BLaER1 (cell line): ENCODE results near the gene SLC24A3.
A peak's percentile ranks its signal among the peaks of the same experiment; 100 is the strongest.

Experiments
- H3K27ac ChIP-seq: shearing (Covaris generic); formaldehyde crosslinking; 2 replicates; pipeline ENCODE4 v1.8.1; 2022
- H3K27me3 ChIP-seq: shearing (Covaris generic); formaldehyde crosslinking; 2 replicates; pipeline ENCODE4 v1.8.1; 2022
- H3K36me3 ChIP-seq: shearing (Covaris generic); formaldehyde crosslinking; 2 replicates; pipeline ENCODE4 v1.8.1; 2022
- H3K4me1 ChIP-seq: shearing (Covaris generic); formaldehyde crosslinking; 2 replicates; pipeline ENCODE4 v1.8.1; 2022
- H3K4me2 ChIP-seq: shearing (Covaris generic); formaldehyde crosslinking; 2 replicates; pipeline ENCODE4 v1.8.1; 2022
- H3K4me3 ChIP-seq: shearing (Covaris generic); formaldehyde crosslinking; 2 replicates; pipeline ENCODE4 v1.8.1; 2022
- H3K9ac ChIP-seq: shearing (Covaris generic); formaldehyde crosslinking; 2 replicates; pipeline ENCODE4 v1.8.1; 2022
- H3K9me3 ChIP-seq: shearing (Covaris generic); formaldehyde crosslinking; 2 replicates; pipeline ENCODE4 v1.8.1; 2022
- H4K20me1 ChIP-seq: shearing (Covaris generic); formaldehyde crosslinking; 2 replicates; pipeline ENCODE4 v1.8.1; 2022
- Cebpa-rat ChIP-seq: shearing (Covaris generic); IDR thresholded peaks from 2 replicates; pipeline ENCODE4 v1.8.1; 2022

The SLC24A3 gene

DNA sequence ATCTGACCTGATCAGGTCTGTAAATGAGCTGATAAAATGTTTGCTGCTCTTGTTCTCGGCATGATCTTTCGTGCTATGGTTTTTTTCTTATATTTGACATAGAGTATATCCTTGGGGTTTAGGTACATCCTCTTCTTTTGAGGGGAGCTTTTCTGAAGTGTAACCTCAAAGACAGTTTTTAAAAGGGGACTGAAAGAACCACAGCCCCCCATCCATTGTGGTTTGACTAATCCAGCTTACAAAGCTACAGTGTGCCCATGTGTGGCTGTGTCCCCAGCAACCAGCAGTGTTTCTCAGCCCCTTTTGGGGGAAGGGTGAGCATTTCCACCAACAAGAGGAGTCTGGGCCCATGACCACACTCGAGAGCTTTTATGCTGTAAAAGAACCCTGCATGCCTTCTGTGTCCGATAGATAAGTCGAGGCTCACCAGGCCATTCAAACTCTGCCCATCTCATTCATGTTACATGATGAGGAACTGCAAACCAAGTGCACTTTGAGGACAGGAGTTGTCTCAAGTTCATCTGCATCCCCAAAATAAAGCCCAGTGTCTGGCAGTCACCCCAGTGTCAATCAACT is 266.0 kb downstream of the SLC24A3 start:
- no peak for TF ChIP-seq Cebpa-rat
- Histone ChIP-seq H3K4me3 (no peak overlapping the region), H3K27ac (no peak overlapping the region), H3K4me1 (no peaks in the 10 kb centered on the region), H3K9ac (no peak overlapping the region), H3K4me2 (no peak overlapping the region), H4K20me1 (no peaks in the 10 kb centered on the region), H3K9me3 (no peaks in the 10 kb centered on the region), H3K36me3 (no peaks in the 10 kb centered on the region), H3K27me3 (no peaks in the 10 kb centered on the region)

DNA sequence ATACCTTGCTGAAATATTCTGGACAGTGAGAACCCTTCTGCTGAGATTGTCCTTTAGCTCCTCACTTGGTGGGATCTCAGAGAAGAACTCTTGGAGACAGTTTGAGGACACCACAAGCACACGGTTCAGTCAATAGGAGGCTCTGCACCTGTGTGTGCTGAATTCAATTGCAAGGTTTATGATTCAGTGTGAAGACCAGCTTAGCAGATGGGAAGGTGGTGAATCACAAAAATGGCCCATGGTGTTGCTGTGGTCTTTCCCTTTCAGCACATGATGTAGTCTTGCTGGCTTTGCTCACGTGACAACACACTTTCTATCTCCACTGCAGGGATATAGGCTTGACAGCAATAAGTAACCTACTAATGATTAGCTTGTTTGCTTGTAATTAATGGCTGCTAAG is 270.3 kb downstream of the SLC24A3 start:
- H3K4me3 ChIP-seq, result no peak overlapping the region
- no peak overlapping the region for H3K9ac ChIP-seq
- no peaks in the 10 kb centered on the region for H3K4me1 ChIP-seq
- no peak for TF ChIP-seq Cebpa-rat
- no peaks in the 10 kb centered on the region for H4K20me1 ChIP-seq
- H3K4me2 ChIP-seq, result no peak overlapping the region
- H3K36me3 ChIP-seq, result no peaks in the 10 kb centered on the region
- no peaks in the 10 kb centered on the region for H3K9me3 ChIP-seq
- H3K27me3 ChIP-seq, result no peaks in the 10 kb centered on the region
- H3K27ac ChIP-seq, result no peak overlapping the region

DNA sequence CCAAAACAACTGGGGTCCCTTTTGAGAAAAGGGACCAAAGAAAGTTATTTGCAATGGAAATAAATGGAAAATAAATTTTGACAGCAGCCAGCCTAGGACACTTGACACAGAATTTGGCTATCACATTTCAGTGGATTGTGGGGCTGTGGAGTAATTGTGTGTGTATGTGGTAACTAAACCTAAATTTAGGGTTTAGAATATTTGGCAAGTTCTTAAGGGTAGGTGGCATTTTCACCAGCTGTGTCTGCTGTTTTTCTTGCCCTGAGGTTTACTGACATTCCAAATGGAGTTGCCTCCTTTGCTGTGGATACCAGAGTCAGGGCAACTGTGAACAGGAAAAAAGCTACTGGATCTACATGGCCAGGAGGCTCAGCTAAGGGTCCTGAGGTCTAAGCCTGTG is 270.9 kb downstream of the SLC24A3 start:
- Histone ChIP-seq H3K9ac (no peak overlapping the region), H3K9me3 (no peaks in the 10 kb centered on the region), H3K36me3 (no peaks in the 10 kb centered on the region), H3K4me1 (no peaks in the 10 kb centered on the region), H4K20me1 (no peaks in the 10 kb centered on the region), H3K4me2 (no peak overlapping the region), H3K27me3 (no peaks in the 10 kb centered on the region), H3K4me3 (no peak overlapping the region), H3K27ac (no peak overlapping the region)
- TF ChIP-seq Cebpa-rat, result no peak

DNA sequence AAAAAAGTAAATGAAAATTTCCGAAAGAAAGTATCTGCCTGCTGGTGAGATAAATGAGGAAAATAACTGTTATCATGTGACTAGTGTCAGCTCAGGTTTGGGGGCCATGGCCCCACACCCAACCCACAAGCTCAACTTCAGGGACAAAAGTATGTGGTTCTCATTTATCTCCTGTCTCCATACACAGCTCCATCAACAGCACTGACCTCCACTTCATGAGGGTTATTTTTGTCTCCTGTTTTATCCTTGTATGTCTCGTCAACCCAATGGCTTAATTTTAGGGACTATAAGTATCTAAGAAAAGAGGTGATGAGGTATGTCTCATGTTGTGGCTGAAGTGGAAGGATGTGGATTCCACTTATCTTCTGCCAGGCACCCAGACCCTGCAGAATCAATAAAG is 274.0 kb downstream of the SLC24A3 start:
- Histone ChIP-seq H3K9me3 (no peaks in the 10 kb centered on the region), H3K36me3 (no peaks in the 10 kb centered on the region), H3K27me3 (no peaks in the 10 kb centered on the region), H3K27ac (no peak overlapping the region), H3K4me3 (no peak overlapping the region), H3K4me1 (no peaks in the 10 kb centered on the region), H3K9ac (no peak overlapping the region), H4K20me1 (no peaks in the 10 kb centered on the region), H3K4me2 (no peak overlapping the region)
- no peak for TF ChIP-seq Cebpa-rat

DNA sequence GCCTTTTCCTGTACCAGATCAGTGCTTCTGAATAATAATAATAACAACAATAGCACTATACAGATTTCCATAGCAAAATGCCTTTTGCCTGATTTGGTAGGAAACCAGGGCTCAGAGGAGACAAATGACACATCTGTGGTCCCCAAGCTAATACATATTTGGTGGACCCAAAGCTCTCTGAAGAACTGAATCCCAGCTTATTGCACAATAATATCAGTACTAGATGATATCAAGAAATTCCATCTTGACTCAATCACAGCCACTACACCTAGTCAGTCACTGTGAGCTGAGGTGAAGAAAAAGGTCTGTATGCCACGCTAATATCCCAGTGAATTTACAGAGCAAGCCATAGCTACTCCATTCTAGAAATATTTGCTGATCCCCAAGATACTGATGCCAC is 275.0 kb downstream of the SLC24A3 start:
- H3K9me3 ChIP-seq, result no peaks in the 10 kb centered on the region
- no peak overlapping the region for H3K4me3 ChIP-seq
- no peak for TF ChIP-seq Cebpa-rat
- no peak overlapping the region for H3K27ac ChIP-seq
- H3K4me2 ChIP-seq, result no peak overlapping the region
- no peaks in the 10 kb centered on the region for H4K20me1 ChIP-seq
- no peak overlapping the region for H3K9ac ChIP-seq
- H3K27me3 ChIP-seq, result no peaks in the 10 kb centered on the region
- no peaks in the 10 kb centered on the region; the same call in 1 of the 2 replicates for H3K4me1 ChIP-seq
- no peaks in the 10 kb centered on the region for H3K36me3 ChIP-seq

DNA sequence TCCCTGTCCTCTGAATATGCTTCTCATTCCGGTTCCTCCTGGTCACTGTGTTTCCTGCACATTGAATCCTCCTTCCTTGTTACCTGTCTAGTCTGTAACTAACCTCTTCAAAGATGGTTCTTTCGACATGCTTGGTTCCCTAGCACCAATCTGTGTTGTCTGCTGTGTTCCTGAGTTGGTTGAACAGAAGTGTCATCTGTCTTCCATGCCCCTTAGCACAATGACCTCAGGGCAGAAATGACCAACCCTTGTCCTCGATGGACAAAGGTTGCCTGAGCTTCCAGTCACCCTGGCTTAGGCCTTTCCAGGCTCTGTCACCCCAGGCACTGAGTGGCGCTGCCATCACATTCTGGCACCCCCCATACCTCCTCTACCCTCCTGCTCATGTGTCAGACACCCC is 278.8 kb downstream of the SLC24A3 start:
- Histone ChIP-seq H3K27ac (no peak overlapping the region), H3K4me3 (no peak overlapping the region), H3K4me1 (peaks cover 10% of the 10 kb centered on the region), H4K20me1 (no peaks in the 10 kb centered on the region), H3K36me3 (no peaks in the 10 kb centered on the region), H3K9ac (no peak overlapping the region), H3K4me2 (no peak overlapping the region), H3K27me3 (no peaks in the 10 kb centered on the region), H3K9me3 (no peaks in the 10 kb centered on the region)
- TF ChIP-seq Cebpa-rat, result no peak

DNA sequence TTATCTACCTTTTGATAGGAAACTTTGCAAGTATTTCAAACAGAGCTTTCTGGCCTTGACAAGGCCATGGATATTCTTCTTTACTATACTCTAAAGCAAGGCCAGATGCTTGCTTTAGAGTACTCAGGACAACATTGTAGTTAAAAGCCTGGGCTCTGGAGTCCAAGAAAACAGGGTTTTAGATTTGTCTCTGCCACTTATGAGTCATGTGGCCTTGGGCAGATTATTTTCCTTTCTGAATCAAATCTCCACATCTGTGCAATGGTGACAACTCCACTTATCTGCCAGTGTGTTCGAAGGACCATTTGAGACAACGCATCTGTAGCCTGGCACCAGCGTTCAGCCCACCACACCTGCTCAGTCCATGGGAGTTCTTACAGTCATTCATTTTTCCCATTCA is 279.7 kb downstream of the SLC24A3 start:
- no peaks in the 10 kb centered on the region for H3K36me3 ChIP-seq
- no peak overlapping the region for H3K4me3 ChIP-seq
- no peak overlapping the region for H3K9ac ChIP-seq
- no peaks in the 10 kb centered on the region for H3K9me3 ChIP-seq
- H4K20me1 ChIP-seq, result no peaks in the 10 kb centered on the region
- no peak overlapping the region for H3K4me2 ChIP-seq
- no peak overlapping the region for H3K27ac ChIP-seq
- H3K4me1 ChIP-seq, result peaks cover 18% of the 10 kb centered on the region
- H3K27me3 ChIP-seq, result no peaks in the 10 kb centered on the region
- TF ChIP-seq Cebpa-rat, result no peak

DNA sequence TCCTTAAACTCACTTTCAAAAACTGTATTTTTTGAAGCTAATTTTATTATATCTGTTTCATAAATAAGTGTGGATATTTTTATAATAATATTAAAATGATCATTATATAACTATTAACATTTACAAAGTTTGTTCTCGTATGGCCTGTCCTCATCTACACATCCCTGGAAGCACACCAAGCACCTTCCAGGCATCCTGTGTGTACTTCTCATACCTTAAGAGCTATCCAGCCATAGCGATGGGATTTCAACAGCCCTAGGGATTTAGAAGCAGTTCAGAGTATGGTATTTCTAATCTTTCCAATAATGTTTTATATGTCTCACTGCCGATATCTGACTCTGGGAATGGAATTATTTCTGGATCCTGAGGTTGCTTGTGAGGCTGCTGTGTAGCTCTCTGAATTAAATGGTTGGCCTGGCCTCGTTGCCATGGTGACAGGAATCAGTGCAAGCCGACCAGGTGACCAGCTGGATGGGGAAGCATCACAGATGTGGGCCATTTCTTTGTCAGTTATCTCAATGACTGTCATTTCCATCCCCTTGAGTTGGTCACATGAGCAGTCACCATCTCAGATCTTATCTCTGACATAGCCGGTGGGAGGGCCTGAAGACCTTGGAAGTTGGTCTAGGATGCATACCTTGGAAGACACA is 280.4 kb downstream of the SLC24A3 start:
- Histone ChIP-seq H4K20me1 (no peaks in the 10 kb centered on the region), H3K36me3 (no peaks in the 10 kb centered on the region), H3K9ac (no peak overlapping the region), H3K9me3 (no peaks in the 10 kb centered on the region), H3K27me3 (no peaks in the 10 kb centered on the region), H3K27ac (no peak overlapping the region), H3K4me1 (peaks cover 25% of the 10 kb centered on the region), H3K4me3 (no peak overlapping the region), H3K4me2 (no peak overlapping the region)
- no peak for TF ChIP-seq Cebpa-rat

DNA sequence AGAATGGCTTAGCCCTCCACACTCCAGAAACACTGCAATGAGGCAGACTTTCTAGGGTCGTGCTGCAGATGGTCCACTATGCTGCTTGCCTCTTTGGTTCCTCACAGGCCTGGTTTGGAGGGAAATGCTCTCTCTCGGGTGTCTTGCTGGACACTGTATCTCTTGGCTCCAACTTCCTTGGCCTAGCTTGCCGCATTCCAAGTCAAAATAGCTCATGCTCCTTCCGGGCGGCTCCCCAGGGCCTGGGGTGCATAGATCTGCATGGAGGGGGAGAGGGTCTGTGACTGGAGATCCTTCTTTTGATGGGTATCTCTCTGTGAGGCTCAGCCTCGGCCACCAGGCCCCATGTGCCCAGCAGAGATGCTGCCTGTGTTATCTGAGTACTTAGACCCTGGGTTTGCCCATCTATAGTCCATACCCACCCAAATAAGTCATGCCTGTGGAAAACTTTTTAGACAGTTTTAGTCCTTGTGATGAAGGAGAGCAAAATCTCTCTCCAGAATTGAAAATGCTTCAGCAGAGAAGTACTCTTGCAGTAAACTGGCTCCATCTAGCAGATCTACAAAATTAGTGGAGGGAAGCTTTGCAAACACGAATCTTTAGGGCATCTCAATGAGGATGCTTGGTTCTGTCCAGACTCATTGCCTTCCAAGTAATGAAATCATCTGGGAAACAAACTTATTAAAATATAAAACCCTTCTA is 281.5 kb downstream of the SLC24A3 start:
- Histone ChIP-seq H3K27me3 (no peaks in the 10 kb centered on the region), H3K4me3 (no peak overlapping the region), H4K20me1 (no peaks in the 10 kb centered on the region), H3K27ac (no peak overlapping the region), H3K36me3 (no peaks in the 10 kb centered on the region), H3K4me1 (peaks cover 36% of the 10 kb centered on the region), H3K9ac (no peak overlapping the region), H3K4me2 (no peak overlapping the region), H3K9me3 (no peaks in the 10 kb centered on the region)
- TF ChIP-seq Cebpa-rat, result no peak

DNA sequence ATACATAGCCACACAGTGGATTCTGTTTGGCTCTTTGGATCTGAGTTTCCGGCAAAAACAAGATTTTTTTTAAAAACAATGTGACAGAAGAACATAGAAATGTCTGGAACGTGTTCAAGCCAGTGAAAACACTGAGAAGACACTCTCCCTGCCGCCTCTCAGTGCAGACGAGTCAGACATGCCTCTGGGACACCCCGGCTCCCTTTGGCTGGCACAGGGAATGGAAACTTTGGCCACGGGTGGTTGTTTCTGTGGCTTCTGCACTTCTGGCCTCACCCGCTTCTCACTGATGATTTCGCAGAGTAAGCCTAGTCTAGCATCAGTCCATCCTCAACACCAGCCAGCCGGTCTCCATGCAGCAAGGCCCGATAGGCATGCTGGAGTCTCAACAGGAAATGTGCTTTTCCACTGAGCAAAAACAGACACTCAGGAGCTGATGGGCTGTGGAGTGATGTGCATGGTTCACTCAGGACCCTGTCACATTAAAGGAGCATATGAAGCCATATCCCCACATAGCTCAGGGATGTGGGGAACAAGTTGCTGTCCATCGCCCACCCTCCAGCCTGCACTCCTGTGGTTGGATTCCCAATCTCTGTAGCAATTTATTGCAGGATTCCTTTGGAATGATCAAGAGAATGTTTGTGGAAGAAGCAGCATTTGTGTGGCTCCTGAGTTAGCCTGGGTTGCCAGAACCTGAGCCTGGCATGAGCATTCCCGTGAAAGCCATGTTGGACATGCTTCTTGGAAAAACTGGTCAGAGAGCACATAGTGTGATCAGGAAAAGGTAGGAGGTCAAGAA is 283.7 kb downstream of the SLC24A3 start:
- no peak overlapping the region for H3K27ac ChIP-seq
- H3K9me3 ChIP-seq, result no peaks in the 10 kb centered on the region
- no peak overlapping the region for H3K4me3 ChIP-seq
- H3K27me3 ChIP-seq, result no peaks in the 10 kb centered on the region
- TF ChIP-seq Cebpa-rat, result no peak
- H3K4me2 ChIP-seq, result peak overlapping the region; percentile 39
- peaks cover 50% of the 10 kb centered on the region for H3K4me1 ChIP-seq
- no peak overlapping the region for H3K9ac ChIP-seq
- H4K20me1 ChIP-seq, result no peaks in the 10 kb centered on the region
- H3K36me3 ChIP-seq, result no peaks in the 10 kb centered on the region
